Measurements from ENCODE around the gene TMEM208. TPM values are rescaled to one million over a fixed set of nuclear protein-coding genes. Genes with fewer than 3 reads are reported as not detected.

TMEM208 gene
- total RNA-seq, result 10 to 100 TPM; 32.6 to 58.7 (median 40.5) TPM
- long read RNA-seq, transcript TMEM208-201 (6 exons, 793 nt), result major isoform, 21 of 23 reads
- long read RNA-seq, partial matches to known transcripts, result 1 of 23 reads
- long read RNA-seq, other reads (novel, unspliced or antisense), result 1 of 23 reads

DNA sequence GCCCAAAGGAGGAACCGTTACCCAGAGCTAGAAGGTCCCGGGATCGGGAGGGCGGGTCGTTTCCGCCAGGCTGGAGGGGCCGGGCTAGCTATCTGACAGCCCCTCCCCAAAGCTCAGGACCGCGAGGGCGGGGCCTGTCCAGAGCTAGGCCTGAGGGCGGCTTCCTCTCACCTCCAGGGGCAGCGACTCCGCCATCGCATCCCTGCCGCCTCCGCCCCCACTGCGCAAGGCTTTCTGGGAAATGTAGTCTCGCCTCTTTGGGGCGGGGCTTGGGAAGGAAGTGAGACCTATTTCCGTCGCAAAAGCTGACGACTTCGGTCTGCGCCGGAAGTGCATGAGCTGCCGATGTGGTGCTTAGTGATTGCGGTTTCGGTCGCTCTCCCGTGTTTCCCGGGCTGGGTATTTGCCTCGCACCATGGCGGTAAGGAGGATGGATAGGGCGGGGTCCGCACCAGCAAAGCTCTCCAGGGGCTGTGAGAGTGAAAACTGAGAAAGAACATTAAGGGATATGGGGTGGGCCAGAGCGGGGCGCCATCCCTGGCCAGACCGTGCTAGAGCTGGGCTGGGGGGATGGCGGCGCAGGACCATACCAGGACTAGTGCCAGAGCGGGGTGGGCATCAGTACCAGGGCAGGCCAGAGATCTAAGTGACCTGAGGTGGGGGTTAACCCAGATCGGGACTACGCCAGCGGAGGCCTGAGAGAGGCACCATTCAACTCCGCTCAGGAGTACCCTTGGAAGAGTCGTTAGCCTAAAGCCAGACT is at the start of gene TMEM208:
TMEM208 (plus strand) TSS at position 327 of the 763 bp plus-strand sequence; CDS start at position 416, 89 bp downstream.
- Histone ChIP-seq H3K36me3 (peaks cover 0 to 30% (median 0%) of the 10 kb centered on the region in 4 donors), H3K9me3 (no peaks in the 10 kb centered on the region), H3K4me3 (peak within 1 kb of the TSS; percentile 96 to 100 (median 100)), H3K27me3 (no peaks in the 10 kb centered on the region), H3K27ac (peak within 1 kb of the TSS; percentile 63 to 71 (median 68)), H3K4me1 (peaks cover 0 to 32% (median 3%) of the 10 kb centered on the region in 4 donors)
- peak; percentile 57 for TF ChIP-seq POLR2A (IDR thresholded peaks at IDR 0.05)
- TF ChIP-seq, protein P1, sequence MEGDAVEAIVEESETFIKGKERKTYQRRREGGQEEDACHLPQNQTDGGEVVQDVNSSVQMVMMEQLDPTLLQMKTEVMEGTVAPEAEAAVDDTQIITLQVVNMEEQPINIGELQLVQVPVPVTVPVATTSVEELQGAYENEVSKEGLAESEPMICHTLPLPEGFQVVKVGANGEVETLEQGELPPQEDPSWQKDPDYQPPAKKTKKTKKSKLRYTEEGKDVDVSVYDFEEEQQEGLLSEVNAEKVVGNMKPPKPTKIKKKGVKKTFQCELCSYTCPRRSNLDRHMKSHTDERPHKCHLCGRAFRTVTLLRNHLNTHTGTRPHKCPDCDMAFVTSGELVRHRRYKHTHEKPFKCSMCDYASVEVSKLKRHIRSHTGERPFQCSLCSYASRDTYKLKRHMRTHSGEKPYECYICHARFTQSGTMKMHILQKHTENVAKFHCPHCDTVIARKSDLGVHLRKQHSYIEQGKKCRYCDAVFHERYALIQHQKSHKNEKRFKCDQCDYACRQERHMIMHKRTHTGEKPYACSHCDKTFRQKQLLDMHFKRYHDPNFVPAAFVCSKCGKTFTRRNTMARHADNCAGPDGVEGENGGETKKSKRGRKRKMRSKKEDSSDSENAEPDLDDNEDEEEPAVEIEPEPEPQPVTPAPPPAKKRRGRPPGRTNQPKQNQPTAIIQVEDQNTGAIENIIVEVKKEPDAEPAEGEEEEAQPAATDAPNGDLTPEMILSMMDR (IDR thresholded peaks at IDR 0.05), result peak in 2 of 4 donors; percentile 5 to 8
- 0% methylated on average over 20 of the region's 46 CpGs for WGBS (ENCODE audit: insufficient coverage, low coverage, low lambda C conversion rate, missing lambda C conversion rate)
- DNase-seq, result peak; percentile 97 to 98 (median 98)
- ATAC-seq, result peak; percentile 94 to 97 (median 96)
- intact Hi-C loops (cut with DNase I), result no loop called here

DNA sequence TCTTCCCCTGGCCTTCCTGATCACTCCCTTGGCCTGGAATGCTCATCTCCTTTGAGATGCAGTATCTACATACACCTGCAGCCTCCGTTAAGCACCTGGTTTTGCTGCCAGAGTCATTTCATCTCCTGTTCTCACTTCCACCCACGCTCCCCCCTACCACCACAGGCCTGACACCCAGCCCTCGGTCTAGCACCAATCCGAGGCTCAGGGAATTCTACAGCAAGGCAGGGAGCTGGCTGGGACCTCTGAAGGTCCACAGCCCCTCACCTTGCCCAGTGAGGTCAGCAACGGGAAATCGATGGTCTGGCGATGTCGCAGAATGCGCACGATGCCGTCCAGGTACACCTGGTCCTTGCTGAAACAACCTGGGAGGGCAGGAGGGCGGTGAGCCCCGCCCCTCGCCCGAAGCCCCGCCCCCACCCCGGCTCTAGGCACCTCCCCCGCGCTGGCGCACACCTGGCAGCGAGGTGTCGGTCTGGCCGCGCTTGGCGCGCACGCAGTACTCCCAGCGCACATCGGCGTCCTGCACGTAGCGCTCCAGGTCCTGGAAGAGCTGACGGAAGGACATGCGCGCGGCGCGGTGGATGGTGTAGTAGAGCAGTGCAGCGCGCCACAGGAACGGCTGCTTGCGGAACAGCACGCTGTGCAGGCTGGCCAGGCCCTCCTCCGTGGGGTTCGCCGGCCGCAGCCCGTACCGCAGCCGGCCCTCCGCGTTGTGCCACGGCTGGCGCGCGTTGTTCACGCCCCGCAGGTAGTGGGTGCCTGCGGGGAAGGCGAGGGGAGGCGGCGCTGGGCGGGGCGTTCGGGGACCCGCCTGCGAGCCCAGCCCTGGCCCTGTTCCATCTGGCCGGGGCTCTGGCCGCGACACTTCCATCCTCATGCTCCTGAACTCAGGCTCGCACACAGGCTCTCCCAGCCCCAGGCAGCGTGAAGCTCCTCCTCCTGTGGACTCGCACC is 48.9 kb upstream of the TMEM208 start:
- WGBS (ENCODE audit: insufficient coverage, low coverage, low lambda C conversion rate, missing lambda C conversion rate), result 35% methylated on average over 5 of the region's 73 CpGs
- no peaks in the 10 kb centered on the region for H3K9me3 ChIP-seq
- peaks cover 0 to 31% (median 10%) of the 10 kb centered on the region in 4 donors for H3K4me1 ChIP-seq
- no peaks in the 10 kb centered on the region for H3K27me3 ChIP-seq
- H3K4me3 ChIP-seq, result peak overlapping the region; percentile 40 to 51 (median 44)
- TF ChIP-seq POLR2A (IDR thresholded peaks at IDR 0.05), result peak; percentile 43
- TF ChIP-seq, protein P1 (IDR thresholded peaks at IDR 0.05), result peak in 1 of 4 donors; percentile 11
- H3K36me3 ChIP-seq, result no peaks in the 10 kb centered on the region
- intact Hi-C loops (cut with DNase I), result no loop called here
- H3K27ac ChIP-seq, result peak overlapping the region in 2 of 3 donors; percentile 15 to 69
- DNase-seq (peak; percentile 86 to 90 (median 88)), ATAC-seq (peak; percentile 58 to 69 (median 64))

DNA sequence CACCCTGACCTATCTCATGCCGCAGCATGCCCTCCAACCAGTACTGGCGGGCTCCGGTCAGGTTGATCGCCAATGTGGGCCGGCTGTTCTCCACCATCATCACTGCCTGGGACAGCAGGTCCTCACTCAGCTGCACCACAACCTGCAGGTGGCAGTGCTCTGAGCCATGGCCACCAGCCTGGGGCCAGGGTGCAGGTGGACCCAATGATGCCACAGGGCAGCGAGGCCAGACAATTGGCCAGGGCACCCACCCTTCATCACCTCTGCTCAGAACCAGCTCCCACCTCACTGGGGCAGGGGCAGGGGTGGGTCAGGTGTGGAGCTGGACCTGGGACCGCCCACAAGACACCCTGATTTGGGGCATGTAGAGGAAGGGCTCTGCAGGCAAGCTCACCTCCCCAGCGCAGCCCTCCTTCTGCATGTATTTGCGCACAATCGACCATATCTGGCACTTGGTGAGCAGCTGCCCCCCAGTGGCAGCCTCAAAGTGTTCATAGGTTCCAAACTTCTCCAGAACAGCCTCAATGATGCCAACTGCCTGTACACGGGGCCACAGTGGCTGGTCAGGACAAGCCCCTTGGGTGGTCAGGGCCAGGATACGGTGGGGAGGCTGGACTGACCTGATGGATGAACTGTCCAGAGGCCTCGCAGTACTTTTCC is 47.4 kb upstream of the TMEM208 start:
- intact Hi-C loops (cut with DNase I), result no loop called here
- no peaks in the 10 kb centered on the region for H3K27me3 ChIP-seq
- no peak overlapping the region for H3K4me3 ChIP-seq
- ATAC-seq (no peak), DNase-seq (no peak)
- TF ChIP-seq, protein P1 (IDR thresholded peaks at IDR 0.05), result peak in 2 of 4 donors; percentile 6 to 15
- no peak for TF ChIP-seq POLR2A (IDR thresholded peaks at IDR 0.05)
- H3K36me3 ChIP-seq, result no peaks in the 10 kb centered on the region
- peaks cover 0 to 23% (median 6%) of the 10 kb centered on the region in 4 donors for H3K4me1 ChIP-seq
- no CpG with 5 or more reads among the region's 13 CpGs for WGBS (ENCODE audit: insufficient coverage, low coverage, low lambda C conversion rate, missing lambda C conversion rate)
- no peak overlapping the region for H3K27ac ChIP-seq
- H3K9me3 ChIP-seq, result no peaks in the 10 kb centered on the region

DNA sequence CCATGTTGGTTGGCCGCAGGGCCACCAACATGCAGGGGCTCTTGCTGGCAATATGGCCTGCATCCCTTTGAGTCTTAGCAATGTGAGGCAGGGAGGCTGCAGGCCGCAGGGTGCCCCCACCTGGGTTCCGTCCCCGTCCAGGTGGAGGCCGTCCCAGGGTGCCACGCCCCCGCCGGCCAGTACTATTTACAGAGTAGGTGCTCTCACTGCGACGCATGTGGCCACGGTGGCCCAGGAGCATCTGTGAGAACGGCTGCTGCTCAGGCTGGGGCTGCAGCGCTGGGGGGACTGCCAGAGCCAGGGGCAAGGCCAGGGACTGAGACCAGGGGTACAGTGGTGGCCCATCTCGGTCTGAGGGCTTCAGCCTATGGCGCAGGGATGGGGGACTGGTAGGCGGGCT is 46.8 kb upstream of the TMEM208 start:
- Histone ChIP-seq H3K36me3 (no peaks in the 10 kb centered on the region), H3K9me3 (no peaks in the 10 kb centered on the region), H3K4me3 (no peak overlapping the region), H3K27ac (no peak overlapping the region), H3K4me1 (peaks cover 0 to 26% (median 9%) of the 10 kb centered on the region in 4 donors), H3K27me3 (no peaks in the 10 kb centered on the region)
- TF ChIP-seq, protein P1 (IDR thresholded peaks at IDR 0.05), result no peak
- no peak for TF ChIP-seq POLR2A (IDR thresholded peaks at IDR 0.05)
- no peak for DNase-seq
- ATAC-seq, result no peak
- WGBS (ENCODE audit: insufficient coverage, low coverage, low lambda C conversion rate, missing lambda C conversion rate), result 100% methylated on average over 1 of the region's 16 CpGs
- intact Hi-C loops (cut with DNase I), result no loop called here

Measured in right lobe of liver (tissue), 6 donors.